HG03565 (cell line): ENCODE measurements around the gene RBM20.
"Not testable (repeated sequence)": the region's sequence is repeated elsewhere in the genome, so short reads cannot be mapped to it uniquely, and the experiment has no call there.

Experiments
- ATAC-seq: cut with Tn5 transposase; IDR thresholded peaks from one replicate; pipeline ENCODE4 v1.9.1; 2021; ENCODE audit warnings: mild to moderate bottlenecking, moderate library complexity; ENCODE audit not compliant: unreplicated experiment

Gene RBM20

DNA sequence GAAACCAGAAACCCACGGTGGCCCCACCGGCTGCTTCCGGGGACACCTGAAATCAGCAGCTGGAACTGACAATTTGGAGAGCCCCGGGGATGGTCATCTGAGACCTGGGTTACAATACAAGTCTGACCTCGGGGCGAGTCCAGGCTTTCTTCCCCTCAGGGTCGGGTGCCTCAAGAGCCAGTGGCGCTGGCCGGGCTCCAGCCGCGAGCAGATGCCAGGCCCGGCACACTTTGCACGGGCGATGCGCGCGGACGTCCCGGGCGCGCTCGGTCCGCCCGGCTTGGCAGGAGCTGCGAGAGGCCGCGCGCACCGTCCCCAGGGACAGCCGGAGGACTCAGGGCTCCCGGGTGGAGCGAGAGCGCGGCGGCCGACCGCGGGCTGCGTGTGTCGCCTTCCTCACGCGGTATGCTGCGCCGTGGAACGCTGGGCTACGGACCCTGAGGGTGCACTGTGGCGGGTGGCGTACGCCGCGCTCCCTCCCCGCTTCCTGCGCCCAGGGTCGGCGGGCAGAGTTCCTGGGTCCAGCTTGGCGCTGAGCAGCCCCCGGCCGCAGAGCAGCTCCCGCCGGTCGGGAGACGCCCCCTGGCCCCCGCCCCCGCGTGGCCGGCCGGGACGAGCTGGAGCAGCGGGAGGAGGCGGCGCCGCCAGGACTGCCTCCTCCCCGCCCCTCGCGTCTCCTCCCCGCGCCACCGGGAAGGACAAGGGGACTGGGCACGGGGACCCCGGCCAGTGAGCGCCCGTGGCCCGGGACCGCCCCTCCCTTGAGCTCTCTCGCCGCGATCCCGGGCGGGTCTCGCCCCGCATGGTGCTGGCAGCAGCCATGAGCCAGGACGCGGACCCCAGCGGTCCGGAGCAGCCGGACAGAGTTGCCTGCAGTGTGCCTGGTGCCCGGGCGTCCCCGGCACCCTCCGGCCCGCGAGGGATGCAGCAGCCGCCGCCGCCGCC is at the start of gene RBM20:
Gene RBM20 (plus strand): TSS at position 684 of the 945 bp plus-strand sequence. CDS start 119 bp downstream, at position 803.
- ATAC-seq = no peak

DNA sequence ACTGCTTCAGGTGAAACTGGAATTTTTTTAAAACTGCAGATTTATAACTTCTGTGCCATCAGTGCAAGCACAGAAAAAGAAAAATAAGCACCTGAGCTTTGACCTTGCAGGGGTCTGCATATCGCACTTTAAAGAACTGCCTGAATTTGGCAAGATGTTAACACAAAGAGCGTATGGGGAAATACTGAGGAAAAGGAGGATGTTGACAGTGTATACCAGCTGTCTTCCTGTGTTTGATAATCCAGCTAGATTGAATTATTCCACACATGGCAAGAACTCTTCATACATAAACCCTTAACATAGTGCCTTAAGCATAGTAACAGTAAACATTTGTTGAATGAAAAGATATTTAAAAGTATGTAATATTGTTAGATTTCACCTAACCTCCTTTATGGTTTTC is 46.7 kb upstream of the RBM20 start:
- no peak for ATAC-seq

DNA sequence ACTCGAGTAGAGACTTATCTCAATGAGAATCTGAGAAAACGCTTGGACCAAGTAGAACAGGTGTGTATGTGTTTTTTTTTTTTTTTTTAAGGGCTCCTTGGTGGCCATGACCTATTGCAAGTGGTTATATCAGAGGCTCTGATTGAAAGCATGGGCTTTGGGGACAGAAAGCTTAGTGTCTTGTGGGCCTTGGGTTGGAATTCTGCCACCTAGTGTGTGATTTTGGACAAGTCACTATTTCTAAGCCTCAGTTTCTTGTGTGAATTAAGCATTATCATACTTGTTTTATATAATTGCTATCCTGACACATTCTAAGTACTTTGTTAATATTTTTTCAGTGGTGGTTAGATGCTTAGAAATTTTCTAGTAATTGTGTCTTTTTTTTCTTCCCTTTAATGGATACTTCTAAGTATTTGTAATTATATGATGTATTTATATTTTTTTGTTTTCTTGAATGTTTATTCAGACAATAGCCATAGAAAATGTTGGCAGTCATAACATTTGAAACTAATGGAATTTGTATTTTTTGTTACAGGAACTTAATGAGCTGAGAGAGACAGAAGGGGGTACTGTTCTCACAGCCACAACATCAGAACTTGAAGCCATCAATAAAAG is 43.5 kb upstream of the RBM20 start:
- no peak for ATAC-seq

DNA sequence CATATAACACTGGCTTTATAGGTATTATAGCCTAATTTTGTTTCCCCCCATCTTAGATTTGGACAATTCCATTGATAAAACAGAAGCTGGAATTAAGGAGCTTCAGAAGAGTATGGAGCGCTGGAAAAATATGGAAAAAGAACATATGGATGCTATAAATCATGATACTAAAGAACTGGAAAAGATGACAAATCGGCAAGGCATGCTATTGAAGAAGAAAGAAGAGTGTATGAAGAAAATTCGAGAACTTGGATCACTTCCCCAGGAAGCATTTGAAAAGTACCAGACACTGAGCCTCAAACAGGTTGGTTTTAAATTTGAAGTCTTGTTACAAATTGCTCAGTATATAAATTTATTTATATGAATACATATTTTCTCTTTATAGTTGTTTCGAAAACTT is 42.6 kb upstream of the RBM20 start:
- no peak for ATAC-seq

DNA sequence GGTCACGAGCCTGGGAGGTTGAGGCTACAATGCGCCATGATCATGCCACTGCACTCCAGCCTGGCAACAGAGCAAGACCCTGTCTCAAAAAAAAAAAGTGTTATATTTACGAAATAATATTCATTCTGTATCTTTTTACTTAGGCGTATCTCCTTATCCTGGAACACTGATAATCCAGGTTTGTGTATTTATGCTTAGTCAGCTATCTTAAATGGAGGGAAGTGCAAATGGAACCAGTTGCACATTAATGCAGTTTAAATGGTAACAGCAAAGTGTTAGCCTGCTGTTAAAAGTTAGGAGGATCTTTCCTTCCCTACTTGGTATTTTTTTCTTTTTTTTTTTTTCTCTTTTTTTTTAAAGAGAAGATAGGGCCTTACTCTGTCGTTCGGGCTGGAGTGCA is 36.0 kb upstream of the RBM20 start:
- no peak for ATAC-seq

DNA sequence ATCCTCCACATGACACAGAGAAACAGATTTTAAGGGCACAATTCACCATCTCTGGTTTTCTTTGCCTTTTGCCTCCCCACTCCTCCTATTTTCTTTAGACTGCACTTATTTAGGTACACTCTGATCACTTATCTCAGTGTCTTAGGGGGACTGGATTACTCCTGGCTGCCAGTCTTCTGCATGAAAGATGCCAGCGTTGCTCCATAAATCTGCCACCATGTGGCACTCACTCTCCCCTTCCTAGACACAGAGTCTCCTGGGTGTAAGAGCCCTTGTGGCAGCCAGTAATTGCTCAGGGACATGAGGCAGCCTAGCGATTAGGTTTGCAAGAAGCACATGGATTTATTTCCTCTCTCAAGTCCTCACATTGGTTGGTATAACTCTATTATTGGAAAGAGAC is 34.5 kb upstream of the RBM20 start:
- ATAC-seq = no peak

DNA sequence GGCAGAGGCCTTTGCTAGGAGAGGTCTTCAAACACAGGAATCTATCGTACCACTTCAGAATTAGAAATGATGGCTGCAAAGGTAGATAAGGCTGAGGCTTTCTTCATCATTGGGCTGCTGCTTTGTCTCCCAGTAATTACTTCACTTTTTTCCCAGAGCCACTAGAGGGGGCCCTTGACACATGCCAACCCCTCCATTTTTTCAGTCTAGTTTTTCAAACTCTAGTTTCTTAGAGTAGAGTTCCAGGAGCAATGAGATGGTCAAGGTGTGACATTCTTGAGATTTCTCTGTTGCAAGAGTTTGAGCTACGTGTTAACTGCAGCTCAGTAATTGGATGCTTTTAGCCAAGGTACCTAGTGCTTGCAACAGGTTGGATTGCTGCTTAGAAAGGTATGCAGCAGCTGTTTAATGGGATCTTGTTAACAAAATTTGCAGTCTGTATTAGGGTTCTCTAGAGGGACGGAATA is 33.8 kb upstream of the RBM20 start:
- ATAC-seq = peak; percentile 30

DNA sequence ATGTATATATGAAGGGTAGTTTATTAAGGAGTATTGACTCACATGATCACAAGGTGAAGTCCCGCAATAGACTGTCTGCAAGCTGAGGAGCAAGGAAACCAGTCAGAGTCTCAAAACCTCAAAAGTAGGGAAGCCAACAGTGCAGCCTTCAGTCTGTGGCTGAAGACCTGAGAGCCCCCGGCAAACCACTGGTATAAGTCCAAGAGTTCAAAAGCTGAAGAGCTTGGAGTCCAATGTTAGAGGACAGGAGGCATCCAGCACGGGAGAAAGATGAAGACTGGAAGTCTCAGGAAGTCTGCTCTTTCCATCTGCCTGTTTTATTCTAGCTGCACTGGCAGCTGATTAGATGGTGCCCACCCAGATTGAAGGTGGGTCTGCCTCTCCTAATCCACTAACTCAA is 33.4 kb upstream of the RBM20 start:
- ATAC-seq = not testable (repeated sequence)

DNA sequence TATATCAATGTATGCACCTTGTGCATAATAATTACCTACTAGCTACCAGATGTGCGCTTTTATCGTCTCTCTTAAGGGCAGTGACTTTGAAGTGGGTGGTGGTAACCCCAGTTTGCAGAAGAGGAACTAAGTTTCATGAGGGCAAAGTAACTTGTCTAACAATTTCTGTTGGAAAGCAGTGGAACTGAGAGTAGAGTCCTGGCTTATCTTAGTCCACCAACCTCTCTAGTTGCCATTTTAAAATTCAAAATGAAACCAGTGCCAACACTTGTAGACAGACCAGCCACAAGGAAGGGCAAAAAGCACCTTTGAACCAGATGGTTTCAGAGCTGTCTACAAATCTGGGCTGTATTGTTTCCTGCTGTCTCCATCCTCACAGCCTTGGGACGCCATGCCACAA is 32.0 kb upstream of the RBM20 start:
- ATAC-seq = no peak

DNA sequence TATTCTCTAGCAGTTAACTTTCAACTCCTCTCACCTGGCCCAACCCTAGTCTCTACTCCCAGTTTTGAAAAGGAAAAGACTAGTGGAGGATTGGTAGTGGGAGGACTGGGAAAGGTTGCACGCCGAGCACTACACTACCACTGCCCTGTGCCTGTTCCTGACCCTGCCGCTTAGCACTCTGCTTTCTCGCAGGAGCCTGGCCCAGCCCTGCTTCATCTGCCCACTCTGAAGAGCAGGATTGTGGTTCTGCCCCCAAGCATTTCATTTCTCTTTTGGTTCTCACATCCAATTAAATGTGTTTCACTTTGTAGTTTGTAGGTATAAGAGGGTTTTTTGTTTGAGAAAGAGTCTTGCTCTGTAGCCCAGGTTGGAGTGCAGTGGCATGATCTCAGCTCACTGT is 31.5 kb upstream of the RBM20 start:
- ATAC-seq = no peak

DNA sequence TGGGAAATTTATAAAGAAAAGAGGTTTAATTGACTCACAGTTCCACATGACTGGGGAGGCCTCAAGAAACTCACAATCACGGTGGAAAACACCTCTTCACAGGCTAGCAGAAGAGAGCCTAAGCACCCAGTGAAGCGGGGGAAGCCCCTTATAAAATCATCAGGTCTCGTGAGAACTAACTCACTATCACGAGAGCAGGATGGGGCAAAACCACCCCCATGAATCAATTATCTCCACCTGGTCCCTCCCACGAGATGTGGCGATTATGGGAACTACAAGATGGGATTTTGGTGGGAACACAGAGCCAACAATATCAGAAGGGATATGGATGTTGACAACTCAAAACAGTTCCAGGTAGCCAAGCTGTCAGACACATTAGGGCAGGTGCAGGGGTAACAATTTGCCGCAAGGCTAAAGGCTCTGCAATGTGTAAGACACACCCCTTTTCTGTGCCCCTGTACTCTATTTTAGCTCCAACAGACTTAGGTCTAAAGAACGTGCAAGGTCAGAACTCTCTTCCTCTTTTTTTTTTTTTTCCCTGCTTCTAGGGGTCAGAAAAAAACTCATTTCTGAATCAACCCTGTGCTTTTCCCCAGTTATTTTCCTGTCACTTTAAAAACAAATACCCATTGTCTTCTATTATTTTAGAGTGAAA is 30.7 kb upstream of the RBM20 start:
- ATAC-seq = no peak

DNA sequence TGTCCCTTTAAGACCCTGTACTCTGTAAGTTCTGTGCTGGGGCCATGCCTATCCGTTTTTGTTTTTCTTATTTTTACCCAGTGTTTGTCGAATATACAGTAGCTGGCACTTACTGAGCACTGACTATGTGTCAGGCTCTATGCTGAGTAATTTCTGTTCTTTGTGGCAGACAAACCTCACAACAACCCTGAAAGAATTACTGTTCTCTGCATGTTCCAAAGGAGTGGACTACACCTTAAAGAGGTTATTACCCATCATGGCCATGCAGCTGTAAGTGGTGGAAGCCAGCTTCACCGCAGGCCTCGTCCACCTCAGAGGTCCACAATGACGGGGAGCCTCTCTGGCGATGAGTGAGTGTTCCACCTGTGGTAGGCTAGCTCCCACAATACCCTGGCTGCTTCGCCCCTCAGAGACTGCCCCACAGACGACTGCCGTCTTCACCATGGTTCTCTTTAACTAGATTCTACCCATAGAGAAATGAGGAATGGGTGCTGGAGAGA is 30.1 kb upstream of the RBM20 start:
- peak; percentile 62 for ATAC-seq

DNA sequence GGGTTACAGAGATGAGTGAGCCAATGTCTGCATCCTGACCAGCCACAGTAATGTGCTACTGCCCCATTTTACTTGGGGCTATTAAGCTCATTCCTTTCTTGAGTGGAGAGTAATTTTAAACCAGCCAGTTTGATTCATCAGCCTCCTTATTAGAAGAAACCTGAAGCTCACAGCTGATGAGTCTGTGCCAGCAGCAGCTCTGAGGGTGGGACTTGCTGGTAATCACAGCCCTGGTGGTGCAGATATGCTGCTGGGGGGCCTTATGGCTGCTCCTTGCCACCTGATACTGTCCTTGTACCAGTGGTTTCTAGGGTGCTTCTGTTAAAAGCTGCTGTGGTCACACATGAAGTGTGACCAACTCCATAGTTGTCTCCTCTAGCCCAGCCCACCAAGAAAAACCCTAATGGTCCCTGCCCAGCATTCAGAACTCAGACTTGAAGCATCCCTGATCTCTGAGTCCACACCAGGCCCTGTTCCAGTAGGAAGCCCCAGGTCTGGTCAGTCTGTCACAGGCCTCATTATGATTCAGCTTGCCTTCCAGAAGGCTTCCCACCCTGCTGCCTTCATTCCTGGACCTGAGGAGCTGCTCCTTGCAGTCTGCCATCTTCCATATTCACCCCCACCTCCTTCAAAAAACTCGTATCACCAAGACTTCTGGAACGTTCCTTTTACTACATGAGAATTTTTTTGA is 28.9 kb upstream of the RBM20 start:
- ATAC-seq = no peak

DNA sequence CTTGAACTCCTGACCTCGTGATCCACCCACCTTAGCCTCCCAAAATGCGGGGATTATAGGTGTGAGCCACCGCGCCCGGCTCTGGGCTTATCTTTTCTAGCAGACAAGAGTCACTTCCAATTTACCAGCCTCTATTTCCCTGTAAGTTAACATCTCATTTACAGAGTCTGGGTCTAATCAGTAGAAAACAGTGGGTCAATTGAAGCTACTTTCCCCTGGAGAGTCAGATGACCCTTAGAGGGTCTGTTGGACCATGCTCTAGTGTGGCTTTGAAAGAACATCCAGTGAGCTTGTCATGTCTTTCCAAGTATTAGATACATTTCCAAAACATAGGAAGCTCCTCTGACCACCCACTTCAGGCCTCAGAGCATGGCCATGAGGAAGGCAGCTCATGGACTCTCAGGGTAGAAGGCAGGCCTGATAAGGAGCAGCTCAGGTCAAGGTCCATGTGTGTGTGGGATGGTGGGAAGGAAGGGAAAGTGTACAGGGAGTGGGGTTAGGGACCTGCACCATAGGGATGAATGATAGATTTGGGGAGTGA is 27.6 kb upstream of the RBM20 start:
- no peak for ATAC-seq

DNA sequence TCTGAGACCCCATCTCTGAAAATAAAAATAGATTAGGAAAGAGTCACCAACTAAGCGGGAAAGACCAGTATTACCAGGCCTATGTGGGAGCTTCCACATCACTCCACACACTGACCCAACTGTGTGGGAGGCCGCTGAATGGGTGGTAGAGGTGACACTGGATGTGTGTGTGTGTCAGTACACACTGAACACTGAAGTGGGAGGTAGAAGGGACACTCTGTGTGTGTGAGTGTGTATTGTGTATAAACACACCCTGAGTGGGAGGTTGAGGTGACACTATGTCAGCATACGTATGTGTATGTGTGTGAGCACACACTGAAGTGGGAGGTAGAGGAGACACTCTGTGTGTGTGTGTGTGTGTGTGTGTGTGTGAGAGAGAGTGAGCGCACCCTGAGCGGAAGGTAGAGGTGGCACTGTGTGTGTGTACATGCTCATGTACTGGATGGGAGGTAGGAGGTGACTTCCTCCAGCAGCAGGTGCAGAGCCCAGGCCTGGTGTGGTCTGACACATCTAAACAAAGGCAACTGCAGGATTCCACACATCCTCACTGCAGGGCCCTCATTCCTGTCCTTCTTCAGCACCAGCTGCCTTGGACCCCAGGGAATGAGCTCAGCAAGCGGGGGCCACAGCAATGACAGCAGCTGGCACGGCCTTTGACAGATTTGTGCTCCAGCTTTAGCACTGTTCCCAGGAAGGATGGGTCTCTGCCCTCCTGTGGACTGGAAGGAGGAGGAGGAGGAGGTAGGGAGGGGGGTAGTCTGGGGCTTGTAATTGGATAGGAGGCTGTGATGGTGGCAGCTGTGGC is 26.5 kb upstream of the RBM20 start:
- ATAC-seq = no peak

DNA sequence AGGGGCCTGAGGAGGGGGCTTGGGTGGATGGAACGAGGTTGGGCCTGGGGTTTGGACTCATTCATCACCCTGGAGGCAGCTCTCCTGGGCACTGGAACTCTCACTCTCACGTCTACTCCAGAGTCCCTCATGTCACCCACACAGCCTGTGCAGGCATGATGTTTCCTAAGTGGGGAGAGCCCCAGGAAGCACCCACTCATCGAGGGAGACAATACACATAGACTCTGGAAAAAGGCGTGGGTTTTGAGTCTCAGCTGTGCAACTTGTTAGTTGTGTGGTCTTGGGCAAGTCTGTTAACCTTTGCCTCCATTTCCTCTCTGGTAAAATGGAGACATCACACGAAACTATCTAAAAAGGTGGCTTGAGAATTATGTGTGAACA is 25.9 kb upstream of the RBM20 start:
- ATAC-seq = no peak

DNA sequence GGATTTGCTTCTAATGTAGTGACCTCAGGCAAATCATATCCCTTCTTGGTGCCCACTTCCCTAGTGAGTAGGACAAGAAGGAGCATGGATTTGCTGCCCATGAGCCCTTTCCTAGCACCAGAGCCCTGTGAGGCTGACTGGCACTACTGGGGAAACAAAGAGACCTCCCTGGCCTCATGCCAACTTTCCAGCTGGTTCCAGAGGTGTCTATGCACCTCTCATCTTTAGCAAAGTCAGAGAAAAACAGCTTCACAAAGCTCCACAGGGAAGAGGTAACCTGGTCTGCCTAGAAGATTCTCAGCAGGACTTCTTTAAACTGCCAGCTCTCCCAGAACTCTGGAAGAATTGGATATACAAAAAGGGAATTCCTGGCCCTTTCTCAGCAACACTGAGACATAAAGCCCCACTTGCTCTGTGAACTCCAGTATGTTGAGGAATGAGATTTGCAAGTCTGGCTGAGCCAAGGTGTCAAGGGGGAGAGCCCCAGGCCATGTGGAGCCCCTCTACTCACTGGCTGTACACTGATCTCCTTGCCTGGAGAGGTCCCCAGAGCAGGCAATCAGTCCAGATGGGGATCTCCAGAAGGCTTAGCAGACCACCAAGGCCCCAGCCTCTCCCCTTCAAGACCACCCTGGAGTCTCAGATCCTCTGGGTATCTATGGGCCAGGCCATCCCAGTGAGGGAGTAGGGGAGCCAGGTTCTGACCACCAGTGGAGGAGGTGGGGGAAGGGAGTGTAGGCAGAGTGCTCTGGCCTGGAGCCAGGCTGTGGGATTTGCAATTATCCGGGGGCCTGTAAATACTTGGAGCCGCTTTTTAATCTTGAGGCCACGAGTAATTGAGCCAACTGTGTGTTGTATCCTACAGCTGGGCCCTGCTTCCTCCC is 24.4 kb upstream of the RBM20 start:
- ATAC-seq = no peak

DNA sequence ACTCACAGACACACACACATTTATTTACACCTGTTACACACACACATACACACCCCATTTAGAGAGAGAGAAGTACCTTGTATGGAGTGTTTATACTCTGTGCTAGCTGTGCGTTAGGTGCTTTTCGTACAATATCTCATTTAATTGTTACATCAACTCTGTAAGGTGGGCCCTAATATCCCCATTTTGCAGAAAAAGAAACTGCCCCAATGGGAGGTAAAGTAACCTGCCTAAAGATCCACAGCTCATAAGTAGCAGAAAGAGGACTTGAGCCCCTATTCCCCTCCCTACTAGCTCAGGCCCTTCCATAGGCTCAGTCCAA is 23.8 kb upstream of the RBM20 start:
- no peak for ATAC-seq

DNA sequence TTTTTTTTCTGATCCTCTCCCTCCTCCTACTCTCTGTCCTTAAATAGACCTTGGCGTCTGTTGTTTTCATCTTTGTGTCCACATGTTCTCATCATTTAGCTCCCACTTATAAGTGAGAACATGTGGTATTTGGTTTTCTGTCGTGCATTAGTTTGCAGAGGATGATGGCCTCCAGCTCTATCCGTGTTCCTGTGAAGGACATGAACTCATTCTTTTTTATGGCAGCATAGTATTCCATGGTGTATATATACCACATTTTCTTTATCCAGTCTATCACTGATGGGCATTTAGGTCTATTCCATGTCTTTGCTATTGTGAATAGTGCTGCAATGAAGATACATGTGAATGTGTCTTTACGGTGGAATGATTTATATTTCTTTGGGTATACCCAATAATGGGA is 20.8 kb upstream of the RBM20 start:
- not testable (repeated sequence) for ATAC-seq
